K562 (cell line): Measurements from ENCODE around the gene HSD11B1. TPM values are rescaled to one million over a fixed set of nuclear protein-coding genes. Genes with fewer than 3 reads are reported as not detected.
A peak's percentile ranks its signal among the peaks of the same experiment; 100 is the strongest.

ENCODE experiments used
- BHLHE40 ChIP-seq: IDR thresholded peaks from 2 replicates; pipeline ENCODE4 v1.6.1; 2011; ENCODE audit warnings: low read length, improper control_type of control experiment
- CHCHD3 ChIP-seq: fragments of 250-450 bp; sonication (Bioruptor Pico); IDR thresholded peaks from 2 replicates; pipeline ENCODE4 v2.1.2; 2022; ENCODE audit warnings: mild to moderate bottlenecking
- CTBP1 ChIP-seq: fragments of 450-650 bp; IDR thresholded peaks from 2 replicates; pipeline ENCODE4 v1.6.1; 2016; ENCODE audit warnings: borderline replicate concordance
- ESRRA ChIP-seq: fragments of 450-650 bp; IDR thresholded peaks from 2 replicates; pipeline ENCODE4 v1.6.1; 2014; ENCODE audit warnings: low read depth, mild to moderate bottlenecking, moderate library complexity, borderline replicate concordance
- FOSL1 ChIP-seq: fragments of 200-800 bp; sonication (Bioruptor generic); conservative IDR thresholded peaks from 2 replicates; pipeline ENCODE4 v1.6.1; 2016; ENCODE audit warnings: missing genetic modification characterization, missing compliant biosample characterization
- NR2C2 ChIP-seq, 2 experiments: fragments of 200-800 bp in 1 of 2; sonication (Bioruptor generic) in 1 of 2; sonication (generic) in 1 of 2; formaldehyde crosslinking in 1 of 2; IDR thresholded peaks; 2 replicates each; pipeline versions ENCODE4 v1.6.1 to v1.8.0; 2016 to 2022; ENCODE audit warnings: mild to moderate bottlenecking in 1 of 2, missing compliant biosample characterization in 1 of 2, missing genetic modification characterization in 1 of 2, missing genetic modification reagents in 1 of 2
- RBFOX2 ChIP-seq: fragments of 200-400 bp; formaldehyde crosslinking; IDR thresholded peaks from 2 replicates; pipeline ENCODE4 v1.6.1; 2017; ENCODE audit warnings: low read depth, mild to moderate bottlenecking, low read length, moderate library complexity
- RBM25 ChIP-seq: fragments of 200-400 bp; formaldehyde crosslinking; IDR thresholded peaks from 2 replicates; pipeline ENCODE4 v1.6.1; 2018; ENCODE audit warnings: low read length, low read depth, moderate library complexity; ENCODE audit not compliant: severe bottlenecking
- SIN3A ChIP-seq, 2 experiments: fragments of 150-350 bp in 1 of 2; IDR thresholded peaks; 2 replicates each; pipeline ENCODE4 v1.6.1; 2011 to 2016; ENCODE audit warnings: borderline replicate concordance in 2 of 2, low read depth in 2 of 2, low read length in 2 of 2, mild to moderate bottlenecking in 2 of 2, moderate library complexity in 2 of 2; ENCODE audit not compliant: control insufficient read depth in 1 of 2
- TEAD1 ChIP-seq, 2 experiments: fragments of 450-650 bp in 1 of 2; sonication (generic) in 1 of 2; formaldehyde crosslinking; IDR thresholded peaks; 2 replicates each; pipeline versions ENCODE4 v1.4.0 to v1.8.0; 2020 to 2022; ENCODE audit warnings: mild to moderate bottlenecking in 2 of 2, missing genetic modification reagents in 1 of 2
- polyA plus RNA-seq, 8 experiments: library from polyadenylated mRNA; depleted of rRNA in 4 of 8; stranded (reverse) in 5 of 8; unstranded in 3 of 8; fragments of >200 nt; fragmentation: Nextera tagmentation in 2 of 8; fragmentation: Illumina TruSeq in 1 of 8; extraction: Ambion mirVana in 2 of 8; extraction: Trizol in 1 of 8; gene quantifications; 2 replicates each; pipeline versions ENCODE4 v1.2.1 to v1.2.3, GENCODE V29; 2011 to 2014; ENCODE audit warnings: inconsistent platforms in 1 of 8, missing spikeins in 1 of 8
- total RNA-seq, 7 experiments: library from RNA; depleted of rRNA in 6 of 7; stranded (reverse); fragments of >200 nt in 6 of 7; fragmentation: Illumina TruSeq in 2 of 7; extraction: Trizol in 2 of 7; gene quantifications; 2 replicates each; pipeline versions ENCODE4 v1.2.1 to v1.2.3, GENCODE V29; 2011 to 2021; ENCODE audit warnings: low replicate concordance in 1 of 7

HSD11B1 gene
- total and polyA plus RNA-seq, 9 of the 15 experiments (the other 6 are each of a cell fraction or from before 2014, with no cell fraction given), result 0.04 to 0.16 TPM; not detected in 7

- TF ChIP-seq CHCHD3 (CRISPR knock-in tag) (no peak), TEAD1 (CRISPR knock-in tag; IDR thresholded peaks at IDR 0.05) (peak in 1 of 2 experiments; percentile 81; a peak in 1 of 4 replicates), SIN3A (IDR thresholded peaks at IDR 0.05; ENCODE audit: borderline replicate concordance in 2 of 2, control insufficient read depth in 1 of 2, low read depth in 2 of 2, low read length in 2 of 2) (no peak), RBFOX2 (no peak), CTBP1 (peak; percentile 66; the same call in 1 of the 2 replicates), ESRRA (peak; percentile 96), RBM25 (no peak), NR2C2 (CRISPR knock-in tag; IDR thresholded peaks at IDR 0.05) (no peak), NR2C2 (tag; IDR thresholded peaks at IDR 0.05) (peak; percentile 91), FOSL1 (tag) (peak; percentile 72), BHLHE40 (peak; percentile 38; the same call in 1 of the 2 replicates)
Measured at GRCh38 chr1:209657140-209657879, 47.3 kb upstream of the HSD11B1 start (continued).
